ENCODE data around the gene ZNF598. TPM values are rescaled to one million over a fixed set of nuclear protein-coding genes. Genes with fewer than 3 reads are reported as not detected.
A peak's percentile ranks its signal among the peaks of the same experiment; 100 is the strongest.

Gene ZNF598
- total RNA-seq, 1 experiment from 2014 or later, result 85.7 TPM

GRCh38 chr16:1983544-1984346 is 25.9 kb downstream of the ZNF598 start, which contains the start of gene GFER:
TSS of gene GFER (plus strand) at chr16:1984193. CDS start at chr16:1984219, 26 bp downstream.
- no peaks in the 10 kb centered on the region for H3K9me3 ChIP-seq (ENCODE audit: control insufficient read depth, insufficient read depth, low read depth, low read length)
- peaks cover 49% of the 10 kb centered on the region for H3K4me1 ChIP-seq (ENCODE audit: control insufficient read depth, insufficient read depth, low read length)
- in situ Hi-C loops (cut with HindIII; ENCODE audit: low pct_unique_long_range_greater_than_20kb, low sequenced_read_pairs) (no loop called here), intact Hi-C loops (cut with micrococcal nuclease; ENCODE audit: unreplicated experiment) (no loop called here)
- no TSS peak for BruUV-seq (replicated peaks)
- TF ChIP-seq POLR2AphosphoS5 (IDR thresholded peaks at IDR 0.05; ENCODE audit: low read depth, low read length) (peak; percentile 46), REST (IDR thresholded peaks at IDR 0.05; ENCODE audit: insufficient read depth in 1 of 2, low read depth in 2 of 2, low read length in 1 of 2) (no peak), TCF7L2 (IDR thresholded peaks at IDR 0.05; ENCODE audit: low read depth, low read length) (no peak), CTCF (IDR thresholded peaks at IDR 0.05) (peak; percentile 77; the same call in 1 of the 2 replicates), SIN3A (IDR thresholded peaks at IDR 0.05; ENCODE audit: borderline replicate concordance, insufficient read depth, low read depth, low read length) (peak; percentile 95; the same call in 1 of the 2 replicates)
- peak within 1 kb of the TSS; percentile 92 for H3K27ac ChIP-seq (ENCODE audit: low read length)
- peak within 1 kb of the TSS; percentile 73 to 76 for H3K4me3 ChIP-seq (ENCODE audit: low read depth in 2 of 2, low read length in 2 of 2)
- CTCF ChIA-PET, result no interaction called here
- no peak for DNase-seq (ENCODE audit: low read depth, low spot score)
- peaks cover 9% of the 10 kb centered on the region; the same call in 1 of the 2 replicates for H3K36me3 ChIP-seq (ENCODE audit: control insufficient read depth, insufficient read depth, low read length)
- peak; percentile 84 for ATAC-seq
- H3K27me3 ChIP-seq (ENCODE audit: control insufficient read depth, insufficient read depth, low read length), result no peaks in the 10 kb centered on the region
- POLR2A ChIA-PET, result interaction anchor here (0.7 to 1.1 kb wide), 2 partner anchors 17 to 19 kb away, joined by 8 to 13 read pairs; partner anchors contain the start of genes RNF151 and RPS2

GRCh38 chr16:1982991-1983543 is 26.6 kb downstream of the ZNF598 start:
- POLR2A ChIA-PET, result interaction anchor here (1.1 kb wide), 1 partner anchor 16 kb away, joined by 8 read pairs; the partner anchor contains the start of gene RNF151
- no peak for TF ChIP-seq REST (IDR thresholded peaks at IDR 0.05; ENCODE audit: insufficient read depth in 1 of 2, low read depth in 2 of 2, low read length in 1 of 2)
- TF ChIP-seq SIN3A (IDR thresholded peaks at IDR 0.05; ENCODE audit: borderline replicate concordance, insufficient read depth, low read depth, low read length), result no peak
- no peak for TF ChIP-seq POLR2AphosphoS5 (IDR thresholded peaks at IDR 0.05; ENCODE audit: low read depth, low read length)
- no peak for TF ChIP-seq TCF7L2 (IDR thresholded peaks at IDR 0.05; ENCODE audit: low read depth, low read length)
- TF ChIP-seq CTCF (IDR thresholded peaks at IDR 0.05), result no peak
- Histone ChIP-seq H3K27me3 (ENCODE audit: control insufficient read depth, insufficient read depth, low read length) (no peaks in the 10 kb centered on the region), H3K27ac (ENCODE audit: low read length) (peak overlapping the region; percentile 62), H3K4me1 (ENCODE audit: control insufficient read depth, insufficient read depth, low read length) (peaks cover 46% of the 10 kb centered on the region), H3K4me3 (ENCODE audit: low read depth in 2 of 2, low read length in 2 of 2) (peak overlapping the region; percentile 63 to 76), H3K36me3 (ENCODE audit: control insufficient read depth, insufficient read depth, low read length) (peaks cover 9% of the 10 kb centered on the region; the same call in 1 of the 2 replicates), H3K9me3 (ENCODE audit: control insufficient read depth, insufficient read depth, low read depth, low read length) (no peaks in the 10 kb centered on the region)
- CTCF ChIA-PET, result interaction anchor here (0.7 kb wide), 1 partner anchor 165 kb away, joined by 3 read pairs; no protein-coding TSS in a partner anchor
- DNase-seq (ENCODE audit: low read depth, low spot score) (no peak), ATAC-seq (no peak)
- BruUV-seq (replicated peaks), result no TSS peak
- in situ Hi-C loops (cut with HindIII; ENCODE audit: low pct_unique_long_range_greater_than_20kb, low sequenced_read_pairs) (no loop called here), intact Hi-C loops (cut with micrococcal nuclease; ENCODE audit: unreplicated experiment) (no loop called here)
